Suprapubic skin (tissue), 4 donors: ENCODE data around the gene TBC1D14.

Experiments
- CTCF ChIP-seq, 2 donors: fragments of 200-600 bp in 1 of 2; fragments of 450-650 bp in 1 of 2; sonication (generic) in 1 of 2; IDR thresholded peaks; one replicate each; pipeline ENCODE4 v1.5.1; 2016 to 2019; ENCODE audit warnings: antibody characterized with exemption in 2 of 2, mild to moderate bottlenecking in 1 of 2, moderate library complexity in 1 of 2
- EP300 ChIP-seq: sonication (generic); formaldehyde crosslinking; IDR thresholded peaks from one replicate; pipeline ENCODE4 v1.6.1; 2017; ENCODE audit warnings: antibody characterized with exemption
- POLR2A ChIP-seq, 2 donors: fragments of 450-650 bp; IDR thresholded peaks; one replicate each; pipeline ENCODE4 v1.6.1; 2017; ENCODE audit warnings: antibody characterized with exemption in 2 of 2, mild to moderate bottlenecking in 2 of 2, moderate library complexity in 2 of 2
- POLR2AphosphoS5 ChIP-seq, 3 donors: sonication (generic); formaldehyde crosslinking; IDR thresholded peaks; one replicate each; pipeline ENCODE4 v1.6.1; 2017; ENCODE audit warnings: antibody characterized with exemption in 3 of 3

- TF ChIP-seq CTCF (IDR thresholded peaks at IDR 0.05) (no peak), POLR2A (IDR thresholded peaks at IDR 0.05) (no peak), POLR2AphosphoS5 (IDR thresholded peaks at IDR 0.05) (no peak), EP300 (no peak)
Measured at GRCh38 chr4:6946497-6946896, 36.9 kb downstream of the TBC1D14 start.
